Measurements from ENCODE around the gene PKD1.

PKD1 gene

GRCh38 chr16:2082171-2082982 lies 53.3 kb downstream of the PKD1 start:
- Histone ChIP-seq H3K27me3 (ENCODE audit: insufficient read depth, insufficient read length) (no peaks in the 10 kb centered on the region), H3K9ac (ENCODE audit: insufficient read length, low read depth) (peak overlapping the region; percentile 21), H3K36me3 (ENCODE audit: insufficient read depth, insufficient read length, low read length) (peaks cover 96% of the 10 kb centered on the region), H3K4me3 (ENCODE audit: insufficient read length, low read depth) (no peak overlapping the region), H3K4me1 (ENCODE audit: insufficient read depth, insufficient read length) (peaks cover 19% of the 10 kb centered on the region), H3K9me3 (ENCODE audit: insufficient read depth, low read length) (no peaks in the 10 kb centered on the region)
- TF ChIP-seq YY1 (IDR thresholded peaks at IDR 0.05; ENCODE audit: insufficient read depth, insufficient read length) (no peak), SUZ12 (IDR thresholded peaks at IDR 0.05; ENCODE audit: extremely low read depth, insufficient read depth, insufficient read length) (no peak), ZNF274 (IDR thresholded peaks at IDR 0.05; ENCODE audit: low read depth, low read length) (no peak)
- no peak for DNase-seq (ENCODE audit: low read depth, low spot score)

GRCh38 chr16:2081201-2082084 lies 54.3 kb downstream of the PKD1 start:
- DNase-seq (ENCODE audit: low read depth, low spot score) = no peak
- Histone ChIP-seq H3K27me3 (ENCODE audit: insufficient read depth, insufficient read length) (no peaks in the 10 kb centered on the region), H3K4me1 (ENCODE audit: insufficient read depth, insufficient read length) (peaks cover 19% of the 10 kb centered on the region), H3K36me3 (ENCODE audit: insufficient read depth, insufficient read length, low read length) (peaks cover 97% of the 10 kb centered on the region), H3K9me3 (ENCODE audit: insufficient read depth, low read length) (no peaks in the 10 kb centered on the region), H3K4me3 (ENCODE audit: insufficient read length, low read depth) (no peak overlapping the region), H3K9ac (ENCODE audit: insufficient read length, low read depth) (no peak overlapping the region)
- TF ChIP-seq YY1 (IDR thresholded peaks at IDR 0.05; ENCODE audit: insufficient read depth, insufficient read length) (no peak), ZNF274 (IDR thresholded peaks at IDR 0.05; ENCODE audit: low read depth, low read length) (no peak), SUZ12 (IDR thresholded peaks at IDR 0.05; ENCODE audit: extremely low read depth, insufficient read depth, insufficient read length) (no peak)

GRCh38 chr16:2079991-2080390 lies 55.7 kb downstream of the PKD1 start:
- DNase-seq (ENCODE audit: low read depth, low spot score) = no peak
- Histone ChIP-seq H3K27me3 (ENCODE audit: insufficient read depth, insufficient read length) (no peaks in the 10 kb centered on the region), H3K36me3 (ENCODE audit: insufficient read depth, insufficient read length, low read length) (peaks cover 93% of the 10 kb centered on the region), H3K4me1 (ENCODE audit: insufficient read depth, insufficient read length) (peaks cover 11% of the 10 kb centered on the region), H3K9me3 (ENCODE audit: insufficient read depth, low read length) (no peaks in the 10 kb centered on the region), H3K9ac (ENCODE audit: insufficient read length, low read depth) (no peak overlapping the region), H3K4me3 (ENCODE audit: insufficient read length, low read depth) (no peak overlapping the region)
- TF ChIP-seq ZNF274 (IDR thresholded peaks at IDR 0.05; ENCODE audit: low read depth, low read length) (no peak), YY1 (IDR thresholded peaks at IDR 0.05; ENCODE audit: insufficient read depth, insufficient read length) (no peak), SUZ12 (IDR thresholded peaks at IDR 0.05; ENCODE audit: extremely low read depth, insufficient read depth, insufficient read length) (no peak)

GRCh38 chr16:2079311-2079800 lies 56.3 kb downstream of the PKD1 start:
- TF ChIP-seq YY1 (IDR thresholded peaks at IDR 0.05; ENCODE audit: insufficient read depth, insufficient read length) = no peak
- TF ChIP-seq SUZ12 (IDR thresholded peaks at IDR 0.05; ENCODE audit: extremely low read depth, insufficient read depth, insufficient read length) = no peak
- TF ChIP-seq ZNF274 (IDR thresholded peaks at IDR 0.05; ENCODE audit: low read depth, low read length) = no peak
- H3K27me3 ChIP-seq (ENCODE audit: insufficient read depth, insufficient read length) = no peaks in the 10 kb centered on the region
- H3K9me3 ChIP-seq (ENCODE audit: insufficient read depth, low read length) = no peaks in the 10 kb centered on the region
- peaks cover 92% of the 10 kb centered on the region for H3K36me3 ChIP-seq (ENCODE audit: insufficient read depth, insufficient read length, low read length)
- H3K9ac ChIP-seq (ENCODE audit: insufficient read length, low read depth) = no peak overlapping the region
- H3K4me3 ChIP-seq (ENCODE audit: insufficient read length, low read depth) = no peak overlapping the region
- DNase-seq (ENCODE audit: low read depth, low spot score) = no peak
- H3K4me1 ChIP-seq (ENCODE audit: insufficient read depth, insufficient read length) = peaks cover 7% of the 10 kb centered on the region

- peaks cover 5% of the 10 kb centered on the region for H3K4me1 ChIP-seq (ENCODE audit: insufficient read depth, insufficient read length)
- H3K9ac ChIP-seq (ENCODE audit: insufficient read length, low read depth) = peak overlapping the region; percentile 2
- H3K36me3 ChIP-seq (ENCODE audit: insufficient read depth, insufficient read length, low read length) = peaks cover 92% of the 10 kb centered on the region
- H3K9me3 ChIP-seq (ENCODE audit: insufficient read depth, low read length) = no peaks in the 10 kb centered on the region
- no peak for DNase-seq (ENCODE audit: low read depth, low spot score)
- no peaks in the 10 kb centered on the region for H3K27me3 ChIP-seq (ENCODE audit: insufficient read depth, insufficient read length)
- no peak overlapping the region for H3K4me3 ChIP-seq (ENCODE audit: insufficient read length, low read depth)
- no peak for TF ChIP-seq YY1 (IDR thresholded peaks at IDR 0.05; ENCODE audit: insufficient read depth, insufficient read length)
- no peak for TF ChIP-seq ZNF274 (IDR thresholded peaks at IDR 0.05; ENCODE audit: low read depth, low read length)
- TF ChIP-seq SUZ12 (IDR thresholded peaks at IDR 0.05; ENCODE audit: extremely low read depth, insufficient read depth, insufficient read length) = no peak
Observed at GRCh38 chr16:2078691-2079090, 57.0 kb downstream of the PKD1 start.

GRCh38 chr16:2078096-2078495 lies 57.6 kb downstream of the PKD1 start:
- H3K36me3 ChIP-seq (ENCODE audit: insufficient read depth, insufficient read length, low read length) = peaks cover 92% of the 10 kb centered on the region
- TF ChIP-seq SUZ12 (IDR thresholded peaks at IDR 0.05; ENCODE audit: extremely low read depth, insufficient read depth, insufficient read length) = no peak
- TF ChIP-seq YY1 (IDR thresholded peaks at IDR 0.05; ENCODE audit: insufficient read depth, insufficient read length) = no peak
- no peak for TF ChIP-seq ZNF274 (IDR thresholded peaks at IDR 0.05; ENCODE audit: low read depth, low read length)

GRCh38 chr16:2077696-2078095 lies 58.0 kb downstream of the PKD1 start:
- Histone ChIP-seq H3K9ac (ENCODE audit: insufficient read length, low read depth) (no peak overlapping the region), H3K9me3 (ENCODE audit: insufficient read depth, low read length) (no peaks in the 10 kb centered on the region), H3K27me3 (ENCODE audit: insufficient read depth, insufficient read length) (no peaks in the 10 kb centered on the region), H3K36me3 (ENCODE audit: insufficient read depth, insufficient read length, low read length) (peaks cover 92% of the 10 kb centered on the region), H3K4me3 (ENCODE audit: insufficient read length, low read depth) (no peak overlapping the region), H3K4me1 (ENCODE audit: insufficient read depth, insufficient read length) (peaks cover 5% of the 10 kb centered on the region)
- no peak for DNase-seq (ENCODE audit: low read depth, low spot score)
- TF ChIP-seq SUZ12 (IDR thresholded peaks at IDR 0.05; ENCODE audit: extremely low read depth, insufficient read depth, insufficient read length) = no peak
- no peak for TF ChIP-seq YY1 (IDR thresholded peaks at IDR 0.05; ENCODE audit: insufficient read depth, insufficient read length)
- TF ChIP-seq ZNF274 (IDR thresholded peaks at IDR 0.05; ENCODE audit: low read depth, low read length) = no peak

More at GRCh38 chr16:2078096-2078495, 57.6 kb downstream of the PKD1 start:
- Histone ChIP-seq H3K4me3 (ENCODE audit: insufficient read length, low read depth) (no peak overlapping the region), H3K27me3 (ENCODE audit: insufficient read depth, insufficient read length) (no peaks in the 10 kb centered on the region), H3K9me3 (ENCODE audit: insufficient read depth, low read length) (no peaks in the 10 kb centered on the region), H3K9ac (ENCODE audit: insufficient read length, low read depth) (no peak overlapping the region), H3K4me1 (ENCODE audit: insufficient read depth, insufficient read length) (peaks cover 5% of the 10 kb centered on the region)
- no peak for DNase-seq (ENCODE audit: low read depth, low spot score)
